Fibroblast of lung (primary cell): ENCODE data around the gene MAPK8IP1. TPM values are rescaled to one million over a fixed set of nuclear protein-coding genes. Genes with fewer than 3 reads are reported as not detected.

ENCODE experiments used
- DNase-seq, 2 donors: peaks; one replicate each; pipeline versions ENCODE4 v3.0.0 to v3.0.0-alpha.2; 2010; ENCODE audit warnings: low read depth in 2 of 2
- H2AFZ ChIP-seq: 2 replicates; pipeline ENCODE4 v1.5.1; 2012; ENCODE audit warnings: low read length, control low read depth, inconsistent platforms
- H3K27ac ChIP-seq: 2 replicates; pipeline ENCODE4 v1.5.1; 2011; ENCODE audit warnings: low read length, control low read depth; ENCODE audit not compliant: insufficient read depth
- H3K27me3 ChIP-seq: 2 replicates; pipeline ENCODE4 v1.5.1; 2011; ENCODE audit warnings: mild to moderate bottlenecking, low read length; ENCODE audit not compliant: control insufficient read depth, insufficient read depth
- H3K36me3 ChIP-seq: 2 replicates; pipeline ENCODE4 v1.5.1; 2011; ENCODE audit warnings: low read length; ENCODE audit not compliant: control insufficient read depth, insufficient read depth
- H3K4me1 ChIP-seq: 2 replicates; pipeline ENCODE4 v1.5.1; 2011; ENCODE audit warnings: low read length; ENCODE audit not compliant: control insufficient read depth, insufficient read depth; ENCODE audit errors: extremely low read depth
- H3K4me2 ChIP-seq: 2 replicates; pipeline ENCODE4 v1.5.1; 2011; ENCODE audit warnings: low read length, control low read depth; ENCODE audit not compliant: insufficient read depth; ENCODE audit errors: extremely low read depth
- H3K4me3 ChIP-seq, 4 experiments: fragments of 200-600 bp in 1 of 4; sonication (generic) in 1 of 4; replicated peaks in 1 of 4; 2 replicates each; pipeline ENCODE4 v1.5.1; 2011 to 2016; ENCODE audit warnings: low read length in 4 of 4, low read depth in 3 of 4, mild to moderate bottlenecking in 3 of 4, control low read depth in 2 of 4, inconsistent platforms in 1 of 4, mixed read lengths in 1 of 4; ENCODE audit not compliant: insufficient read depth in 1 of 4; ENCODE audit errors: control extremely low read depth in 1 of 4
- H3K79me2 ChIP-seq: 2 replicates; pipeline ENCODE4 v1.5.1; 2012; ENCODE audit warnings: mild to moderate bottlenecking, low read length, inconsistent platforms; ENCODE audit not compliant: control insufficient read depth, insufficient read depth
- H3K9ac ChIP-seq: 2 replicates; pipeline ENCODE4 v1.5.1; 2011; ENCODE audit warnings: mild to moderate bottlenecking, low read length, control low read depth; ENCODE audit not compliant: insufficient read depth
- H3K9me3 ChIP-seq: 2 replicates; pipeline ENCODE4 v1.5.1; 2012; ENCODE audit warnings: low read depth, low read length; ENCODE audit not compliant: control insufficient read depth, insufficient read depth
- H4K20me1 ChIP-seq: 2 replicates; pipeline ENCODE4 v1.5.1; 2011; ENCODE audit warnings: low read length; ENCODE audit not compliant: control insufficient read depth, insufficient read depth; ENCODE audit errors: extremely low read depth
- EZH2 ChIP-seq: IDR thresholded peaks from 2 replicates; pipeline ENCODE4 v1.5.1; 2012; ENCODE audit warnings: low read length, control low read depth, mild to moderate bottlenecking; ENCODE audit errors: missing control alignments
- polyA plus RNA-seq, 2 donors: library from polyadenylated mRNA; depleted of rRNA in 1 of 2; stranded (reverse) in 1 of 2; unstranded in 1 of 2; fragments of >200 nt; gene quantifications; 2 replicates each; pipeline ENCODE4 v1.2.1, GENCODE V29; 2011 to 2012; ENCODE audit warnings: missing spikeins in 1 of 2
- total RNA-seq: library from RNA; depleted of rRNA; stranded (reverse); fragments of >200 nt; gene quantifications from 2 replicates; pipeline ENCODE4 v1.2.1, GENCODE V29; 2014
- TF ChIP-seq, protein P1 (sequence below), 2 donors: IDR thresholded peaks in 1 of 2; conservative IDR thresholded peaks in 1 of 2; 1 replicate in 1 of 2; 2 replicates in 1 of 2; pipeline ENCODE4 v1.5.1; 2011 to 2012; ENCODE audit warnings: low read length in 2 of 2, control low read depth in 1 of 2, inconsistent platforms in 1 of 2, low read depth in 1 of 2, mild to moderate bottlenecking in 1 of 2

MAPK8IP1 gene
- total and polyA plus RNA-seq, 2 donors (not counting 1 experiment from before 2014, with no cell fraction given) = 3.8 to 6.6 TPM

- H3K4me1 ChIP-seq = no peaks in the 10 kb centered on the region
- no peak overlapping the region for H3K4me3 ChIP-seq
- no peaks in the 10 kb centered on the region for H3K79me2 ChIP-seq
- H3K4me2 ChIP-seq = no peak overlapping the region
- H3K9me3 ChIP-seq = no peaks in the 10 kb centered on the region
- TF ChIP-seq, protein P1, sequence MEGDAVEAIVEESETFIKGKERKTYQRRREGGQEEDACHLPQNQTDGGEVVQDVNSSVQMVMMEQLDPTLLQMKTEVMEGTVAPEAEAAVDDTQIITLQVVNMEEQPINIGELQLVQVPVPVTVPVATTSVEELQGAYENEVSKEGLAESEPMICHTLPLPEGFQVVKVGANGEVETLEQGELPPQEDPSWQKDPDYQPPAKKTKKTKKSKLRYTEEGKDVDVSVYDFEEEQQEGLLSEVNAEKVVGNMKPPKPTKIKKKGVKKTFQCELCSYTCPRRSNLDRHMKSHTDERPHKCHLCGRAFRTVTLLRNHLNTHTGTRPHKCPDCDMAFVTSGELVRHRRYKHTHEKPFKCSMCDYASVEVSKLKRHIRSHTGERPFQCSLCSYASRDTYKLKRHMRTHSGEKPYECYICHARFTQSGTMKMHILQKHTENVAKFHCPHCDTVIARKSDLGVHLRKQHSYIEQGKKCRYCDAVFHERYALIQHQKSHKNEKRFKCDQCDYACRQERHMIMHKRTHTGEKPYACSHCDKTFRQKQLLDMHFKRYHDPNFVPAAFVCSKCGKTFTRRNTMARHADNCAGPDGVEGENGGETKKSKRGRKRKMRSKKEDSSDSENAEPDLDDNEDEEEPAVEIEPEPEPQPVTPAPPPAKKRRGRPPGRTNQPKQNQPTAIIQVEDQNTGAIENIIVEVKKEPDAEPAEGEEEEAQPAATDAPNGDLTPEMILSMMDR (conservative IDR thresholded peaks at IDR 0.05 in 1 of 2, IDR thresholded peaks at IDR 0.05 in 1 of 2; ENCODE audit: low read depth in 1 of 2, low read length in 2 of 2) = no peak
- TF ChIP-seq EZH2 = no peak
- no peaks in the 10 kb centered on the region for H4K20me1 ChIP-seq
- no peak overlapping the region for H3K9ac ChIP-seq
- DNase-seq = no peak
- H3K36me3 ChIP-seq = no peaks in the 10 kb centered on the region
- H3K27ac ChIP-seq = no peak overlapping the region
- H3K27me3 ChIP-seq = peaks cover 22% of the 10 kb centered on the region
- no peak overlapping the region for H2AFZ ChIP-seq
Observed at GRCh38 chr11:45892856-45893255, 7.4 kb downstream of the MAPK8IP1 start.

DNA sequence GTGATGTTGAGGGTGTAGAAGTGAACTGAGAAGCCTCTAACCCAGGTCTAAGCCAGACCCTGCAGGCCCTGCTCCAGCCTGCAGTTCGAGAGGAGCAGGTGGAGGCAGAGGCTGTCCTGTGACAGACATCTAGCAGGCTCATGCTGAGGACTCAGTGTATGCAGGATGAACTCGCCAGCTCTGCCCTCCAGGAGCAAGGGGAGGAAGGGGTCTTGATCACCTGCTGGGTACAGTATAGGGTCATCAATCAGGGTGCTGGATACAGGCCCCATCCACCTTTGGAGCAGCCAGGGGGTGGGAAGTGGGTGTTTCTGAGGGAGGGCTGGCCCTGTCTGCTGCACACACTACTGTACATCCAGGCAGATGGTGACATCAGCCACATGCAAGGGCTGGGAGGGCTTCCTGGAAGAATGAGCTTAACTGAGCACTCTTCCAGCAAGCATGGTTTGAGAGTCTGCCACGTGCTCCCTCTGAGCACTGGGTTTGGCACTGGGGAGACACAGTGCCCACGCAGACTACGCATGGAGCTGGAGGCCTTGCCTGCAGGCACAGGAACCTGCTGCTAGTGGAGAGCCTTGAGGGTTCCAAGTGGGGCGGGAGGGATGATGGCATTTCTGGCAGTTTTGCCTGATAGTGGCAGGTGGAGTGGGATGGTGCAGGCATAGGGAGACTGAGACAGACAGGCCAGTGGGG lies 9.2 kb downstream of the MAPK8IP1 start:
- no peaks in the 10 kb centered on the region for H4K20me1 ChIP-seq
- no peak overlapping the region for H3K27ac ChIP-seq
- peaks cover 23% of the 10 kb centered on the region for H3K27me3 ChIP-seq
- H3K4me3 ChIP-seq = no peak overlapping the region
- no peaks in the 10 kb centered on the region for H3K9me3 ChIP-seq
- H3K79me2 ChIP-seq = no peaks in the 10 kb centered on the region
- TF ChIP-seq, protein P1 (conservative IDR thresholded peaks at IDR 0.05 in 1 of 2, IDR thresholded peaks at IDR 0.05 in 1 of 2; ENCODE audit: low read depth in 1 of 2, low read length in 2 of 2) = no peak
- TF ChIP-seq EZH2 = no peak
- H3K36me3 ChIP-seq = no peaks in the 10 kb centered on the region
- H3K4me1 ChIP-seq = peaks cover 3% of the 10 kb centered on the region
- H3K9ac ChIP-seq = no peak overlapping the region
- H3K4me2 ChIP-seq = no peak overlapping the region
- no peak overlapping the region for H2AFZ ChIP-seq
- no peak for DNase-seq

DNA sequence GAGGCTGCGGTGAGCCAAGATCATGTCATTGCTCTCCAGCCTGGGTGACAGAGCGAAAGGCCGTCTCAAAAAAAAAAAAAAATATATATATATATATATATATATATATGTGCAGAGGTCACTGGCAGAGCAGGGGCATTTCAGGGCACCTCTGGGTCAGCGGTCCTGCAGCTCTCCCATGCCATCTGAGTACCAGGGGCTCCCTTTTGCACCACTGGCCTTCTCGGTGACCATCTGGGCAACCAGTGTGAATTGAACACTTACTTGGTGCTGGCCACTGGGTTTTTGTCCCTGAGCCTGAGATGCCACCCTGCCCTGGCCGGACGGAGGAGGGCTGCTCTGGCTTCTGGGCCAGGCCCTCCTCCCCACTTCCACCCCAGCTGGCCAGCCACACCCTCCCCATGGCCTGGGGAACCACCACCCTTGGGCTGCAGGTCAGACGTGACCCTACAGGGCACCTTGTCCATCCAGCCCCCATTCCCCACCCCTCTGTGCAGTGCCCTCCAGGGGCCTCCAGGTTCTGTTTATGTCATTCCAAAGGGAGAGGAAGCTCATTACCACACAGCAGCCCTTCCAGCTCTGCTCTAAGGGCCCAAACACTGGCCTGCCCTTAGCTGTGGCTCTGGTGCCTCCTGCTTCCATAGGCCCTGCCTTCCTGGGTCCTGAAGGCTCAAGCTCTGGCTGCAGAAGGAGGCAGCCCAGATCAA lies 10.3 kb downstream of the MAPK8IP1 start:
- H3K36me3 ChIP-seq = no peaks in the 10 kb centered on the region
- peaks cover 3% of the 10 kb centered on the region for H3K4me1 ChIP-seq
- H3K27me3 ChIP-seq = peaks cover 23% of the 10 kb centered on the region
- no peak overlapping the region for H3K9ac ChIP-seq
- DNase-seq = no peak
- H2AFZ ChIP-seq = no peak overlapping the region
- no peaks in the 10 kb centered on the region for H3K9me3 ChIP-seq
- H3K79me2 ChIP-seq = no peaks in the 10 kb centered on the region
- no peak overlapping the region for H3K4me3 ChIP-seq
- no peak overlapping the region for H3K27ac ChIP-seq
- H3K4me2 ChIP-seq = no peak overlapping the region
- TF ChIP-seq, protein P1 (conservative IDR thresholded peaks at IDR 0.05 in 1 of 2, IDR thresholded peaks at IDR 0.05 in 1 of 2; ENCODE audit: low read depth in 1 of 2, low read length in 2 of 2) = no peak
- TF ChIP-seq EZH2 = no peak
- H4K20me1 ChIP-seq = no peaks in the 10 kb centered on the region
